ENCODE measurements around the gene ST6GALNAC1. TPM values are rescaled to one million over a fixed set of nuclear protein-coding genes. Genes with fewer than 3 reads are reported as not detected.

The ST6GALNAC1 gene
- total and polyA plus RNA-seq, 2 of the 4 experiments (the other 2 are of a cell fraction), result not detected

DNA sequence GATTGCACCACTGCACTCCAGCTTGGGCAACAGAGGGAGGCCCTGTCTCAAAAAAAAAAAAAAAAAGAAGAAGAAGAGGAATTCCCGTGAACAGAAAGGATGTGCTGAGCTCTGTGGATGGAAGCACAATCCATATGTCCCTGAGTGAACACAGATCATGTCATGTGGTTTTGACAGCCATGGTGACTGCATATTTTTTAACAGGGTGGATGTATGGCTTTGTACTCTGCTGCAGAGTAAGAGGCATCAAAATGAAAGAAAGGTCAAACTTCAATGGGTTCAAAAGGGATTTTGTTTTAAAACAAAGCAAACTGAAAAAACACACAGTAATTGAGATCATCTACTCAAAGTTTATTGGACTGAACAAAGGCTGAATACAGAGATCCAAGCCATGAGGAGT, 35.7 kb upstream of the ST6GALNAC1 start (continued):
- no peak for TF ChIP-seq MAZ (IDR thresholded peaks at IDR 0.05; ENCODE audit: borderline replicate concordance, low read depth, low read length)
- TF ChIP-seq FOS (IDR thresholded peaks at IDR 0.05; ENCODE audit: low read depth, low read length), result no peak
- TF ChIP-seq, protein P1, sequence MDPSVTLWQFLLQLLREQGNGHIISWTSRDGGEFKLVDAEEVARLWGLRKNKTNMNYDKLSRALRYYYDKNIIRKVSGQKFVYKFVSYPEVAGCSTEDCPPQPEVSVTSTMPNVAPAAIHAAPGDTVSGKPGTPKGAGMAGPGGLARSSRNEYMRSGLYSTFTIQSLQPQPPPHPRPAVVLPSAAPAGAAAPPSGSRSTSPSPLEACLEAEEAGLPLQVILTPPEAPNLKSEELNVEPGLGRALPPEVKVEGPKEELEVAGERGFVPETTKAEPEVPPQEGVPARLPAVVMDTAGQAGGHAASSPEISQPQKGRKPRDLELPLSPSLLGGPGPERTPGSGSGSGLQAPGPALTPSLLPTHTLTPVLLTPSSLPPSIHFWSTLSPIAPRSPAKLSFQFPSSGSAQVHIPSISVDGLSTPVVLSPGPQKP (IDR thresholded peaks at IDR 0.05; ENCODE audit: borderline replicate concordance, low read depth, low read length), result no peak

DNA sequence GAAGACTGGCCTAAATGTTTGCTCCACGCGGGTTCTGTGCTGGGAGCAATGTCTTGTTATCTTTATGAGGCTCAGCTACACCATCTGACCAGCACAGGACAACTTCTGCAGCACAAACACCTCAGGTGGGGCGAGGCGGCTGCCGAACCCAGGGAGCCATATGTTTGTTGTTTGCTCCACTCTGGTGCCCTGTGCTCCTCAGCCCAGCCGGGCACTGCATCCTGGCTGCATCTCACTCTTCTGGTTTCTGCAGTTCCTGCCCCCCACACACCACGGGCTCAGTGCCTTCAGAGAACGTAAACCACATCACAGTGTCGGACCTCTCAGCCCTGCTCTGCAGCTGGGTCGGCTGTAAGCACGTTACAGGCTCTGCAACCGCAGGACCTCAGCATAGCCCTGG, 34.8 kb upstream of the ST6GALNAC1 start:
- Histone ChIP-seq H3K9ac (ENCODE audit: low read depth, low read length) (no peak overlapping the region), H2BK5ac (ENCODE audit: low read depth, low read length, poor library complexity, severe bottlenecking) (no peak overlapping the region), H2BK20ac (ENCODE audit: low read depth, low read length) (no peak overlapping the region), H3K56ac (ENCODE audit: extremely low read depth, insufficient read depth, low read length) (no peak overlapping the region), H3K4me2 (ENCODE audit: low read depth, low read length) (no peak overlapping the region), H3K4me1 (ENCODE audit: control insufficient read depth, insufficient read depth, low read length) (peaks cover 8% of the 10 kb centered on the region), H3K36me3 (ENCODE audit: control insufficient read depth, insufficient read depth, low read length) (peaks cover 51% of the 10 kb centered on the region), H3K4me3 (ENCODE audit: insufficient read depth, low read depth, low read length) (no peak overlapping the region), H4K91ac (ENCODE audit: insufficient read depth, low read depth, low read length) (no peak overlapping the region), H3K23ac (ENCODE audit: low read depth, low read length) (no peak overlapping the region), H3K9me1 (ENCODE audit: insufficient read depth, low read length) (peaks cover under 1% of the 10 kb centered on the region), H4K8ac (ENCODE audit: low read depth in 2 of 2, low read length in 2 of 2) (no peak overlapping the region), H4K5ac (ENCODE audit: low read depth, low read length) (no peak overlapping the region), H3K18ac (ENCODE audit: low read depth, low read length) (no peak overlapping the region), H2BK15ac (ENCODE audit: low read depth, low read length) (no peak overlapping the region), H2AK9ac (replicated peaks; ENCODE audit: low read depth, low read length, poor library complexity) (no peak overlapping the region), H3K9me3 (ENCODE audit: control insufficient read depth, insufficient read depth, low read length) (no peaks in the 10 kb centered on the region), H3K27ac (ENCODE audit: insufficient read depth, low read length) (no peak overlapping the region), H3K27me3 (ENCODE audit: control insufficient read depth, insufficient read depth, low read length) (no peaks in the 10 kb centered on the region), H3K79me1 (ENCODE audit: low read depth in 1 of 2, low read length in 2 of 2) (peaks cover 0 to 43% of the 10 kb centered on the region in 2 experiments; a peak in 3 of 4 replicates), H4K20me1 (ENCODE audit: insufficient read depth, low read length) (peaks cover 24% of the 10 kb centered on the region), H2AFZ (replicated peaks; ENCODE audit: low read length, poor library complexity) (no peak overlapping the region), H2BK120ac (ENCODE audit: low read depth, low read length) (no peak overlapping the region), H2AK5ac (ENCODE audit: low read depth, low read length) (no peak overlapping the region), H3K14ac (replicated peaks; ENCODE audit: low read depth, low read length) (no peak overlapping the region), H3K4ac (ENCODE audit: low read depth, low read length) (no peak overlapping the region)
- ChIA-PET CTCF (no interaction called here), POLR2A (ENCODE audit: unreplicated experiment) (no interaction called here)
- in situ Hi-C loops (cut with MboI; ENCODE audit: low sequenced_read_pairs), result no loop called here
- TF ChIP-seq, protein P1 (IDR thresholded peaks at IDR 0.05; ENCODE audit: borderline replicate concordance, low read depth, low read length), result no peak
- TF ChIP-seq BHLHE40 (IDR thresholded peaks at IDR 0.05; ENCODE audit: low read depth, low read length) (no peak), POLR2A (IDR thresholded peaks at IDR 0.05; ENCODE audit: low read depth, low read length) (no peak), NFE2L2 (IDR thresholded peaks at IDR 0.05; ENCODE audit: low read depth, low read length) (no peak), RCOR1 (IDR thresholded peaks at IDR 0.05; ENCODE audit: insufficient replicate concordance, low read length) (no peak), CHD1 (IDR thresholded peaks at IDR 0.05; ENCODE audit: low read depth, low read length) (no peak), MAZ (IDR thresholded peaks at IDR 0.05; ENCODE audit: borderline replicate concordance, low read depth, low read length) (no peak), FOS (IDR thresholded peaks at IDR 0.05; ENCODE audit: low read depth, low read length) (no peak), MXI1 (IDR thresholded peaks at IDR 0.05; ENCODE audit: borderline replicate concordance, low read depth, low read length) (no peak), MAFK (IDR thresholded peaks at IDR 0.05; ENCODE audit: low read depth, low read length) (no peak), RFX5 (IDR thresholded peaks at IDR 0.05; ENCODE audit: low read depth, low read length) (no peak), RAD21 (IDR thresholded peaks at IDR 0.05; ENCODE audit: low read length) (no peak)
- TF ChIP-seq, protein P2, sequence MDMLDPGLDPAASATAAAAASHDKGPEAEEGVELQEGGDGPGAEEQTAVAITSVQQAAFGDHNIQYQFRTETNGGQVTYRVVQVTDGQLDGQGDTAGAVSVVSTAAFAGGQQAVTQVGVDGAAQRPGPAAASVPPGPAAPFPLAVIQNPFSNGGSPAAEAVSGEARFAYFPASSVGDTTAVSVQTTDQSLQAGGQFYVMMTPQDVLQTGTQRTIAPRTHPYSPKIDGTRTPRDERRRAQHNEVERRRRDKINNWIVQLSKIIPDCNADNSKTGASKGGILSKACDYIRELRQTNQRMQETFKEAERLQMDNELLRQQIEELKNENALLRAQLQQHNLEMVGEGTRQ (IDR thresholded peaks at IDR 0.05; ENCODE audit: low read depth, low read length), result no peak
- WGBS, 2 experiments (ENCODE audit: extremely low coverage in 2 of 2, insufficient read length in 1 of 2), result 80% methylated on average over 2 of the region's 12 CpGs; no CpG with 5 or more reads in 1 of the 2 experiments
- BruUV-seq (replicated peaks), result no TSS peak
- no peak for DNase-seq
- no peak for ATAC-seq (ENCODE audit: low read depth)
- dilution Hi-C loops (cut with HindIII; ENCODE audit: low sequenced_read_pairs, unreplicated experiment), result no loop called here
- intact Hi-C loops (cut with micrococcal nuclease), result no loop called here
